IMR-90 (cell line): ENCODE data around the gene RHBDF1.

ENCODE experiments used
- CTCF ChIP-seq: conservative IDR thresholded peaks from 2 replicates; pipeline ENCODE4 v1.5.1; 2012; ENCODE audit warnings: mild to moderate bottlenecking, low read depth, low read length, improper control_type of control experiment
- MXI1 ChIP-seq: IDR thresholded peaks from 2 replicates; pipeline ENCODE4 v1.6.1; 2012; ENCODE audit warnings: low read depth, mild to moderate bottlenecking, low read length, moderate library complexity, borderline replicate concordance
- POLR2A ChIP-seq: IDR thresholded peaks from 2 replicates; pipeline ENCODE4 v1.6.1; 2012; ENCODE audit warnings: mild to moderate bottlenecking, low read depth, low read length
- RCOR1 ChIP-seq: IDR thresholded peaks from 2 replicates; pipeline ENCODE4 v1.6.1; 2012; ENCODE audit warnings: mild to moderate bottlenecking, low read length, improper control_type of control experiment; ENCODE audit not compliant: insufficient replicate concordance

- TF ChIP-seq RCOR1 (no peak), MXI1 (no peak), CTCF (no peak), POLR2A (no peak)
Measured at GRCh38 chr16:97822-98221, 25.4 kb upstream of the RHBDF1 start.
